Measurements from ENCODE around the gene TAOK2. TPM values are rescaled to one million over a fixed set of nuclear protein-coding genes. Genes with fewer than 3 reads are reported as not detected.
A peak's percentile ranks its signal among the peaks of the same experiment; 100 is the strongest.

The TAOK2 gene
- total and polyA plus RNA-seq, 2 of the 13 experiments (the other 11 are each of a cell fraction or from before 2014, with no cell fraction given) = 17.4 to 43.2 TPM

- TF ChIP-seq CCAR2 (optimal IDR thresholded peaks at IDR 0.05; ENCODE audit: low read depth, low read length) = no peak
- no peak for TF ChIP-seq RXRA (CRISPR knock-in tag; IDR thresholded peaks at IDR 0.05)
These were observed 36.5 kb downstream of the TAOK2 start (continued) for GRCh38 chr16:30009990-30010843.

GRCh38 chr16:30010844-30011713 lies 37.4 kb downstream of the TAOK2 start, which contains the start of gene DOC2A:
DOC2A (minus strand) TSS chr16:30011027; CDS start chr16:30010222, 805 bp downstream.
- ChIA-PET CTCF (ENCODE audit: low intra/inter-chr PET ratio, low total read pairs) (no interaction called here), POLR2A (interaction anchor here (1.1 kb wide), 1 partner anchor 21 kb away, joined by 4 read pairs; no protein-coding TSS in a partner anchor)
- DNase-seq (ENCODE audit: low spot score) (no peak), ATAC-seq (peak; percentile 48), FAIRE-seq (no peak)
- no peaks in the 10 kb centered on the region for H3K79me2 ChIP-seq (ENCODE audit: insufficient read depth, low read length)
- H3K27ac ChIP-seq (ENCODE audit: extremely low read length, insufficient read depth, low read length) = no peak within 1 kb of the TSS
- no peaks in the 10 kb centered on the region for H3K36me3 ChIP-seq (replicated peaks in 1 of 2; ENCODE audit: control insufficient read depth in 1 of 2, insufficient read depth in 2 of 2, low read length in 2 of 2)
- intact Hi-C loops (cut with micrococcal nuclease; ENCODE audit: unreplicated experiment) = no loop called here
- H3K4me3 ChIP-seq (replicated peaks in 1 of 3; ENCODE audit: insufficient read depth in 1 of 3, low read depth in 2 of 3, low read length in 3 of 3) = peak within 1 kb of the TSS; percentile 42 to 69 (median 48); a peak in 5 of 6 replicates
- H3K9me3 ChIP-seq (ENCODE audit: low read length) = no peaks in the 10 kb centered on the region
- 3% methylated on average over 57 of the region's 99 CpGs for WGBS (ENCODE audit: low lambda C conversion rate)
- in situ Hi-C loops (cut with HindIII; ENCODE audit: extremely low pct_ligation_motif_present, low pct_unique_long_range_greater_than_20kb) = no loop called here
- H3K27me3 ChIP-seq (ENCODE audit: control insufficient read depth in 1 of 2, insufficient read depth in 2 of 2, low read length in 2 of 2) = peaks cover 10 to 31% of the 10 kb centered on the region in 2 experiments; a peak in 4 of 5 replicates
- H4K20me1 ChIP-seq (ENCODE audit: insufficient read depth, low read length) = no peaks in the 10 kb centered on the region
- H3K9ac ChIP-seq (ENCODE audit: insufficient read depth, low read depth, low read length) = no peak within 1 kb of the TSS
- H3K4me2 ChIP-seq (ENCODE audit: low read depth, low read length) = peak within 1 kb of the TSS; percentile 86
- H3K4me1 ChIP-seq (ENCODE audit: insufficient read depth, low read length) = peaks cover 32% of the 10 kb centered on the region
- H2AFZ ChIP-seq (ENCODE audit: low read length) = no peak within 1 kb of the TSS
- BruUV-seq (replicated peaks) = no TSS peak
- no peak for TF ChIP-seq RELA (CRISPR knock-in tag; IDR thresholded peaks at IDR 0.05)
- 0 out of 2 replicates have a peak, but pooled peaks have one; percentile 44 for TF ChIP-seq SALL2 (CRISPR knock-in tag; IDR thresholded peaks at IDR 0.05)
- TF ChIP-seq ZNF275 (CRISPR knock-in tag; IDR thresholded peaks at IDR 0.05; ENCODE audit: borderline replicate concordance) = no peak
- TF ChIP-seq ZNF441 (CRISPR knock-in tag; IDR thresholded peaks at IDR 0.05; ENCODE audit: borderline replicate concordance) = peak; percentile 62; the same call in 1 of the 2 replicates
- TF ChIP-seq ZNF776 (CRISPR knock-in tag; IDR thresholded peaks at IDR 0.05) = no peak
- no peak for TF ChIP-seq POLR2G (IDR thresholded peaks at IDR 0.05; ENCODE audit: low read depth, low read length)
- no peak for TF ChIP-seq HOXD1 (CRISPR knock-in tag; IDR thresholded peaks at IDR 0.05)
- no peak for TF ChIP-seq SNAI1 (CRISPR knock-in tag; IDR thresholded peaks at IDR 0.05; ENCODE audit: borderline replicate concordance)
- TF ChIP-seq HNRNPH1 (optimal IDR thresholded peaks at IDR 0.05; ENCODE audit: low read depth, low read length) = no peak
- TF ChIP-seq HCFC1 (IDR thresholded peaks at IDR 0.05; ENCODE audit: low read depth, low read length) = no peak
- TF ChIP-seq ZNF558 (CRISPR knock-in tag; IDR thresholded peaks at IDR 0.05; ENCODE audit: borderline replicate concordance) = no peak
- no peak for TF ChIP-seq ZNF567 (CRISPR knock-in tag; IDR thresholded peaks at IDR 0.05; ENCODE audit: borderline replicate concordance)
- no peak for TF ChIP-seq PRMT3 (CRISPR knock-in tag; IDR thresholded peaks at IDR 0.05; ENCODE audit: borderline replicate concordance, low read depth)
- TF ChIP-seq HOMEZ (CRISPR knock-in tag; IDR thresholded peaks at IDR 0.05; ENCODE audit: low read depth) = no peak
- TF ChIP-seq BHLHE40 (IDR thresholded peaks at IDR 0.05; ENCODE audit: low read length) = 0 out of 2 replicates have a peak, but pooled peaks have one; percentile 11

Data from HepG2 (cell line).